SK-N-SH treated with all-trans-retinoic acid at 6 μM for 48 hours (cell line): ENCODE measurements around the gene STAT5A.
"Not testable (repeated sequence)": the region's sequence is repeated elsewhere in the genome, so short reads cannot be mapped to it uniquely, and the experiment has no call there.

Experiments
- ATAC-seq: fragments of 200-7000 bp; cut with Tn5 transposase; 3 replicates; pipeline ENCODE4 v1.9.1; 2020; ENCODE audit warnings: mild to moderate bottlenecking, moderate library complexity
- ARNTL ChIP-seq: fragments of 450-650 bp; formaldehyde crosslinking; IDR thresholded peaks from 2 replicates; pipeline ENCODE4 v1.5.0; 2020; ENCODE audit warnings: low read depth, mild to moderate bottlenecking, moderate library complexity, borderline replicate concordance
- CSDC2 ChIP-seq: fragments of 250-450 bp; sonication (Bioruptor Pico); IDR thresholded peaks from 2 replicates; pipeline ENCODE4 v1.5.0; 2020; ENCODE audit warnings: mild to moderate bottlenecking, moderate library complexity
- ISL1 ChIP-seq: fragments of 250-450 bp; sonication (Bioruptor Pico); IDR thresholded peaks from 2 replicates; pipeline ENCODE4 v2.1.2; 2022; ENCODE audit warnings: mild to moderate bottlenecking, moderate library complexity
- ZNF565 ChIP-seq: fragments of 450-650 bp; formaldehyde crosslinking; conservative IDR thresholded peaks from 2 replicates; pipeline ENCODE4 v1.5.0; 2020; ENCODE audit warnings: low read depth, mild to moderate bottlenecking, moderate library complexity

The STAT5A gene

DNA sequence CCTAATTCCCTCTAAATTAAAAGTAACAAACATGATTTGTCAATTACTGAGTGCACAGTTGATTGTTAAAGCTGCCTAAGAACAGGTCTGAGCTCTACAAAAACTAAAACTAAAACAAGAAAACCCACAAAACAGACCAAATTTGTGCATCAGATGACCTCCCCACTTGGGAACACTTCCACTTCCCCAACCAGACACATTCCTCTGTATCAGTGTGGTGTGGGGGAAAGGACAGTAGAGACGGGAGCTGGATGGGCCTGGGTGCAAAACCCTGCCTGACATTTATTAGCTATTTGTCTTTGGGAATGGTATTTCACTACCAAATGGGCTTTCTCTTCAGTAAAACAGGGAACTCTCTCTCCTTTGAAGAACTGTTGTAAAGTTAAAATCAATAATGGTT is 70.1 kb downstream of the STAT5A start (continued):
- no peak for TF ChIP-seq ZNF565 (CRISPR knock-in tag)

GRCh38 chr17:42359133-42359532 is 70.8 kb downstream of the STAT5A start:
- TF ChIP-seq ISL1 (no peak), ARNTL (CRISPR knock-in tag) (no peak), CSDC2 (CRISPR knock-in tag) (no peak)
- TF ChIP-seq, all 23 proteins: peak for 0
- ATAC-seq, result no peak

DNA sequence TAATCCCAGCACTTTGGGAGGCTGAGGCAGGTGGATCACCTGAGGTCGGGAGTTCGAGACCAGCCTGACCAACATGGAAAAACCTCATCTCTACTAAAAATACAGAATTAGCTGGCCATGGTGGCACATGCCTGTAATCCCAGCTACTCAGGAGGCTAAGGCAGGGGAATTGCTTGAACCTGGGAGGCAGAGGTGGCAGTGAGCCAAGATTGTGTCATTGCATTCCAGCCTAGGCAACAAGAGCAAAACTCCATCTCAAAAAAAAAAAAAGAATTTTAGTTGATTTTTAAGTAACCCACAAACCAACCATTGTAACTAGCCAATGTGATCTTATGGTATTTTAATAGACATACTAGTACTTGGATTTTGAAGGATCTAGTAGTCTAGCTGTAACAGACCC is 72.1 kb downstream of the STAT5A start:
- not testable (repeated sequence) for ATAC-seq
